GM21381 (cell line): ENCODE results near the gene NXPH4.
A peak's percentile ranks its signal among the peaks of the same experiment; 100 is the strongest.

Experiments
- ATAC-seq: cut with Tn5 transposase; IDR thresholded peaks from one replicate; pipeline ENCODE4 v1.9.1; 2021; ENCODE audit warnings: mild to moderate bottlenecking, moderate library complexity; ENCODE audit not compliant: unreplicated experiment

Gene NXPH4

GRCh38 chr12:57182918-57183575 is 33.5 kb upstream of the NXPH4 start:
- ATAC-seq = peak; percentile 79

DNA sequence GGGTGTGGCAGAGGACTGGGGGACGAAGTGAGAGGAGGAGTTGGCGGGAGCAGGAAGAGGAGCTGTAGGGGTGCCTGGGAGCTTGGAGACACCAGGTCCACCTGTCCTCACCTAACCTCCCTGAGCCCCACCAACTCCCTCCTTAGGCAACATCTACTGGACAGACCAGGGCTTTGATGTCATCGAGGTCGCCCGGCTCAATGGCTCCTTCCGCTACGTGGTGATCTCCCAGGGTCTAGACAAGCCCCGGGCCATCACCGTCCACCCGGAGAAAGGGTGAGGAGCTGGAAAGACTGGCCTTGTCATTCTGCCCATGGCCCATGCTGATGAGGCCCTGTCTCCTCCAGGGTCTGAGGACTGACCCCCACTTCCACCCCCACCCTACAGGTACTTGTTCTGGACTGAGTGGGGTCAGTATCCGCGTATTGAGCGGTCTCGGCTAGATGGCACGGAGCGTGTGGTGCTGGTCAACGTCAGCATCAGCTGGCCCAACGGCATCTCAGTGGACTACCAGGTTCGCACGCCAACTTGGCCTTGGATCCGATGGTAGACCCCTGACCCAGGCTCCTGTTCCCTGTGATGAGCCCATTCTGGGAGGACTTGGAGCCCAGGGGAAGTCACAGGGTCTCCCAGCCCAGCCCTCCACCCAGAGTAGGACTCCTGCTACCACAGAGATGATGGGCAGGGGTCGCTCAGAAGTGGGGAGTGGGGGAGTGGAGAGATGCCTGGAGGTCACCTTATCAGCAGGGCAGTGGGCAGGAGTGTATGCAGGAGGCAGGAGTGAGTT is 32.5 kb upstream of the NXPH4 start:
- no peak for ATAC-seq

- no peak for ATAC-seq
Observed at GRCh38 chr12:57185403-57185802, 31.2 kb upstream of the NXPH4 start.

DNA sequence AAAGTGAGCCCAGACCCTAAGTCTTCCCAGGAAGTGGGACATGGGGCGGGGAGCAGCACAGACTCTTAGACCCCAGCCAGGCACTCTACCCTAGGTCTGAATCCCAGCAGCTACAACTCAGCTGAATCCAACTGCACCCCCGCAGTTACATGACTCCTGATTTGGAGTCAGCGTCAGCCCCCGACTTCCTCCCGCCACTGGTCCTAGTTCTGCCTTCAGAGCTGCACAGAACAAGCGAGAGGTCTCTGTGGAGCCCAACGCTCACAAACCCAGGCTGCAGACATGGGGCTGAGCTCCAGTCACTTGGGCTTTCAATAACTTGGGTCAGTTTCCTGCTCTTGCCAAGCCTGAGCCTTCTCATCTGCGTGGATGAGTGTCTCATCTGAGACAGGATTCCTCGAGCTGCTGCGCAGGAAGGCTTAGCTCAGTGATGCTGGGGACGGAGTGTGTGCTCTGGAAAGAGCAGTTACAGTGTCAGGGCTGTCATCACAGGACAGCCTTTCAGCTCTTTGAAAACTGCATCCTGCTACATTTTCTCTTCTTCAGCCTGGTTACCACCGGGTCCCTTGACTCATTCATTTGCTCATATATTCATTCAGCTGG is 30.6 kb upstream of the NXPH4 start:
- no peak for ATAC-seq

DNA sequence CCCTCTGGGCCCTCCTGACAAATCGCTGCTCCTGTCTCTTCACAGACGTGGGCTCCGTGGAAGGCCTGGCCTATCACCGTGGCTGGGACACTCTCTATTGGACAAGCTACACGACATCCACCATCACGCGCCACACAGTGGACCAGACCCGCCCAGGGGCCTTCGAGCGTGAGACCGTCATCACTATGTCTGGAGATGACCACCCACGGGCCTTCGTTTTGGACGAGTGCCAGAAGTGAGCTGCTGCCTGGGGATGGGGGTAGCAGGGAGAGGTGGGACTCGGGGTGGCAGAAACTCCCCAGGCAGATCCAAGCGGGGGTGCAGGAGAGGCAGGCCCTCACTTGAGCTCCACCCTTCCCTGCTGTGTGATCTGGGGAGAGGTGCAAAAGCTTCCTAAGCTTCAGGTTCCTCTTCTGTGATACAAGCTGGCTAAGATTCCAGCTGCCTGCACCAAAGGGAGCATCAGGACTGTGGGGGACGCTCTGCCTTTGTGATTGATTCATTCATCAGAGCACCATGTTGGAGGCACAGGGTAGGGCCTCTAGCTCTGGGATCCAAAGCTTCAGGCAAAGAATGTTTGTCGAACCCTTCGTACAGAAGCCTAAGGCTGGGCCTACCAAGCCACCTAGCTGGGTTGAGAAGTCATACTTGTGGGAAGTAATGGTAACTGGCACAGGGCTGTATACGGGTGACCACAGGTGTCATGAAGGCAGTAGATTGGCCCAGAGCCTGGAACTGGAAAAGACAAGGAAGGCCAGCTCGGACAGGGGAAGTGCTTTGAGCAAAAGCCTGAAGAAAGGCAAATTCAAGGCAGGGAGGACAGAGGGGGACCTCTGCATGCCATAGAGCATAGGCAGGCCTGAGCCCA is 29.1 kb upstream of the NXPH4 start:
- no peak for ATAC-seq

GRCh38 chr12:57188090-57188425 is 28.5 kb upstream of the NXPH4 start:
- ATAC-seq = no peak

- no peak for ATAC-seq
Observed at GRCh38 chr12:57190037-57190436, 26.6 kb upstream of the NXPH4 start.

GRCh38 chr12:57190821-57191220 is 25.8 kb upstream of the NXPH4 start:
- no peak for ATAC-seq

- ATAC-seq = no peak
Observed at GRCh38 chr12:57191410-57191809, 25.2 kb upstream of the NXPH4 start.

- ATAC-seq = no peak
Observed at GRCh38 chr12:57192920-57193319, 23.7 kb upstream of the NXPH4 start.

DNA sequence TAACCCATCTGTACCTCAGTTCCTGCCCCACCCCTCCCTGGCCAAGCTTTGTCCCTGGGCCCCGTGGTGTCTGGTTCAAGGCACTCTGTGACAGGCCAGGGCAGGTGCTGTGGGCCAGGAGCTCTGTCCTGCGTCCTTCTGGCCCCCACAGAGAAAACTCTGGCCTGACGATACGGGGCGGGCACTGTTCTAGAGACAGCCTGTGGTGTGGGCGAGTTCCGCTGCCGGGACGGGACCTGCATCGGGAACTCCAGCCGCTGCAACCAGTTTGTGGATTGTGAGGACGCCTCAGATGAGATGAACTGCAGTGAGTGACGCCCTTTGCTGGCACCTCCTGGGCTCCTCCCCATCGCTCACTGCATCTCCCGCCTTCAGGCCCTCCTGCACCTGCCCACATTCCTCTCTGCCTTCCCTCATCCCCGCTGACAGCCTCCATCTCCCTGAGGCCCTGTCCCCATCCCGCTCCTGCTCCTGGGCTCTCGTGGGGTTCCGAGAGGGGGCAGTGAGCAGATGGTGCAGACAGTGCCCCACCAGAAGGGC is 22.8 kb upstream of the NXPH4 start:
- no peak for ATAC-seq

DNA sequence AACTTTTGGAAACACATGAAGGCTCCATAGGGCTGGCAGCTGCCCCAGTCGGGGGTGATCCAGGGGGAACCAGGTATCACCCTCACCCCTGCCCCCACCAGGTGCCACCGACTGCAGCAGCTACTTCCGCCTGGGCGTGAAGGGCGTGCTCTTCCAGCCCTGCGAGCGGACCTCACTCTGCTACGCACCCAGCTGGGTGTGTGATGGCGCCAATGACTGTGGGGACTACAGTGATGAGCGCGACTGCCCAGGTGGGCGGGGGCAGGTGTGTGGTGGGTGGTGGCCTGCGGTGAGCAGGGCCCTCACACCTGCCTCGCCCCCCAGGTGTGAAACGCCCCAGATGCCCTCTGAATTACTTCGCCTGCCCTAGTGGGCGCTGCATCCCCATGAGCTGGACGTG is 22.3 kb upstream of the NXPH4 start:
- ATAC-seq = no peak

GRCh38 chr12:57195186-57195585 is 21.4 kb upstream of the NXPH4 start:
- ATAC-seq = no peak

DNA sequence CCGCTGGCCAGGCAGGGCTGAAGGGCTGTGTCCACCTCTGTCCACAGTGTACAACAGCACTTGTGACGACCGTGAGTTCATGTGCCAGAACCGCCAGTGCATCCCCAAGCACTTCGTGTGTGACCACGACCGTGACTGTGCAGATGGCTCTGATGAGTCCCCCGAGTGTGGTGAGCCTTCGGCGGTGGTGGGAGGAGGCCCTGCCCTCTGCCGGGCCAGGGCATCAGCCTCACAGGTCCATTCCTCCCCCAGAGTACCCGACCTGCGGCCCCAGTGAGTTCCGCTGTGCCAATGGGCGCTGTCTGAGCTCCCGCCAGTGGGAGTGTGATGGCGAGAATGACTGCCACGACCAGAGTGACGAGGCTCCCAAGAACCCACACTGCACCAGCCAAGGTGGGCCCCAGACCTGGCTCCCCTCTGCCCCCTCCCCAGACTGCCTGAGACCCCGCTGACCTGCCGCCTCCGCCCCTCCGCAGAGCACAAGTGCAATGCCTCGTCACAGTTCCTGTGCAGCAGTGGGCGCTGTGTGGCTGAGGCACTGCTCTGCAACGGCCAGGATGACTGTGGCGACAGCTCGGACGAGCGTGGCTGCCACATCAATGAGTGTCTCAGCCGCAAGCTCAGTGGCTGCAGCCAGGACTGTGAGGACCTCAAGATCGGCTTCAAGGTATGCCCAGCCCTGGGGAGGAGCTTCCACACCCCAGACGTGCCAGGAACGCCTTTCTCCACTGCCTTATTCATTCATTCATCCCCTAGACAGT is 20.8 kb upstream of the NXPH4 start:
- ATAC-seq = no peak

DNA sequence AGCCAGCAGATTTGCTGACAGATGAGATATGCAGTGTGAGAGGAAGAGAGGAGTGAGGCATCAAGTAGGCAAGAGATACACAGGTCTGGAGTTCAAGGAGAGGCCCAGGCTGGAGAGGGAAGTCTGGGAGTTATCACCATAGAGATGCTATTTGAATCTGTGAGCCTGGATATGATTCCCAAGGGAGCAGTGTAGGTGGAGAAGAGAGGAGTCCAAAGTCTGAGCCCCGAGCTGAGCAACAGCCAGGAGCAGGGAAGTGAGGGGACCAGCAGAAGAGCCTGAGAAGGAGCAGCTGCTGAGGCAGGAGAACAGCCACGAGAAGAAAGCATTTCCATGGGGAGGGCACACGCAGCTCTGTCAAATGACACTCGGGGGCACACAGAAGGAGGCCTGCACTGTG is 20.2 kb upstream of the NXPH4 start:
- no peak for ATAC-seq

- ATAC-seq = no peak
Observed at GRCh38 chr12:57196956-57197355, 19.6 kb upstream of the NXPH4 start.

GRCh38 chr12:57198329-57198728 is 18.3 kb upstream of the NXPH4 start:
- no peak for ATAC-seq

DNA sequence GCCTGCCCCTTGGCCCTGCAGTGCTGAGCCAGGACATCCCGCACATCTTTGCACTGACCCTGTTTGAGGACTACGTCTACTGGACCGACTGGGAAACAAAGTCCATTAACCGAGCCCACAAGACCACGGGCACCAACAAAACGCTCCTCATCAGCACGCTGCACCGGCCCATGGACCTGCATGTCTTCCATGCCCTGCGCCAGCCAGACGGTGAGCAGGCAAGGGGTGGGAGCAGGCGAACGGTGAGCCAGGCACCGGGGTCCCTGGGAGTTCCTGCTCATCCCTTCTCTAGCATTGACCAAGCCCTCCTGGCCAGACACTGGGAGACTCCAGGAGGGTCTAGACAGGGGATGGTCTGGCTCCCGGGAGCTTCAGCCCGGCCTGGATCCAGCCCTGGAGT is 17.4 kb upstream of the NXPH4 start:
- no peak for ATAC-seq

- ATAC-seq = no peak
Observed at GRCh38 chr12:57200497-57200896, 16.1 kb upstream of the NXPH4 start.

DNA sequence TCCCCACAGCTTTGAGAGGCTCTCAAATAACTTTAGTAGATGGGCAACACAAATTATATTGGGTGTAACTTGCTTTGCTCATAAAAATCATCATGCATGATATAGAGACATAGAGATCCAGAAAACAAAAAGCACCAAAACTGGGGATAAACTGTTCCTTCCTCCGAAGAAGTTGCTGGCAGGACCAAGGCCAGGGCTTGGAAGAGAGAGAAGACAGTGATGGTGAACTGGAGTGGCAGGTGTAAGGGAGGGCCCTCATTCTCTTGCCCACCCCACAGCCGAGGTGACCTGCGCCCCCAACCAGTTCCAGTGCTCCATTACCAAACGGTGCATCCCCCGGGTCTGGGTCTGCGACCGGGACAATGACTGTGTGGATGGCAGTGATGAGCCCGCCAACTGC is 15.4 kb upstream of the NXPH4 start:
- no peak for ATAC-seq
